Measurements from ENCODE around the gene ACRBP. TPM values are rescaled to one million over a fixed set of nuclear protein-coding genes. Genes with fewer than 3 reads are reported as not detected.

The ACRBP gene
- total RNA-seq, 8 experiments from 2014 or later, result 0.51 to 2.6 (median 1.1) TPM

DNA sequence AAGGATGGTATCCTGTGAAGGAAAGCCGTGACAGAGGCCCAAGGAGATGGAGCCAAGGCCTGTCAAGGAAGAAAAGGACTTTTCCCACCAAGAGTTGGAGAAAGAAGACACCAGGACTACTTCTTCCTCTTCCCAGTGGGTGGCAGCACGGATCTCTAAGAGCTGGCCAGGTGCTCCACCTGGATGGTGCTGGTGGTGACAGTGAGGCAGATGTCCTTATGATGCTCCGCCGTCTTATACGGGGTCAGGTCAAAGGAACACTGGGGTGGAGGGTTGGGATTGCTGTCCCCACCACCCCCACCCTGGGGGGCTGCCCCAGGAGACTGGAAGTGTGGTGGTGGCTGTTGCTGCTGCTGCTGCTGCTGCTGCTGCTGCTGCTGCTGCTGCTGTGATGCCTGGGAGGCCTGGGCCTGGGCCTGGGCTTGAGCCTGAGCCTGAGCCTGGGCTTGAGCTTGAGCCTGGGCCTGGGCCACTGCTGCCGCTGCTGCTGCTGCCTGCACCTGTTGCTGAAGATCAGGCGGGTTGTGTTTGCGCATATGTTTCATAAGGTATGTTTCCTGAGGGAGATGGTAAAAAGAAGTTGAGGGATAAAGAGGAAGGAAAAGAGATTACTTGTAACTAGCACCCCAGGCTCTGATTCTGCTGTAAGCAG is 20.5 kb upstream of the ACRBP start:
- WGBS, 10 experiments, result 80 to 100% (median 87%) methylated on average over 2 to 6 of the region's 8 CpGs; no CpG with 5 or more reads in 5 of the 10 experiments
- Histone ChIP-seq H3K4me3 (no peak overlapping the region), H3K4me1 (replicated peaks in 1 of 2) (peaks cover 0 to 3% of the 10 kb centered on the region in 2 donors), H3K27ac (no peak overlapping the region)
- in situ Hi-C loops (cut with MboI; ENCODE audit: low pct_unique_long_range_greater_than_20kb in 2 of 9, low sequenced_read_pairs in 9 of 9, unreplicated experiment in 9 of 9), result loop anchor here in 1 of 9 experiments (25.0 kb wide), 1 partner anchor 105 kb away; the partner anchor contains the start of genes IFFO1 and NOP2
- no peak for ATAC-seq (replicated peaks in 6 of 8)

DNA sequence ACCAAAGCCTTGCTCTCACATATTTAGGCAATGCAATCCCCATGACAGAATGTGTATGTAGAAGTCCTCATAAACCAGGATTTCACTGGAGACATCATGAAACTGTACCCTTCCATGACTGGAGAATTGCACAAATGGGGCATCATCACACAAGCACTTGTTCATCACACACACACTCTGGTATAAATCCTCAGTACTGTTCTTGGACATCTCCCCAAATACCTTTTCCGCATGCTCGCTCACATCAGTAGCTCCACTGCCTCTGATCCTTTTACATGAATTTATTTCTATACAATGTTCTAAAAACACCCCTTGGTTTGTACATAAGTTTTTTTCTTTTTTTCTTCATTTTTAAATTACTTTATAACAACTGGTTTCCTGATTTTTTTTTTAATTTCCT is 19.0 kb upstream of the ACRBP start:
- in situ Hi-C loops (cut with MboI; ENCODE audit: low pct_unique_long_range_greater_than_20kb in 2 of 9, low sequenced_read_pairs in 9 of 9, unreplicated experiment in 9 of 9), result loop anchor here in 1 of 9 experiments (25.0 kb wide), 1 partner anchor 104 kb away; the partner anchor contains the start of genes IFFO1 and NOP2
- Histone ChIP-seq H3K4me1 (replicated peaks in 1 of 2) (peaks cover 8 to 9% of the 10 kb centered on the region in 2 donors), H3K4me3 (no peak overlapping the region), H3K27ac (no peak overlapping the region)
- 86 to 100% (median 100%) methylated on average over 1 to 2 of the region's 2 CpGs; no CpG with 5 or more reads in 1 of the 10 experiments for WGBS, 10 experiments
- no peak for ATAC-seq (replicated peaks in 6 of 8)

DNA sequence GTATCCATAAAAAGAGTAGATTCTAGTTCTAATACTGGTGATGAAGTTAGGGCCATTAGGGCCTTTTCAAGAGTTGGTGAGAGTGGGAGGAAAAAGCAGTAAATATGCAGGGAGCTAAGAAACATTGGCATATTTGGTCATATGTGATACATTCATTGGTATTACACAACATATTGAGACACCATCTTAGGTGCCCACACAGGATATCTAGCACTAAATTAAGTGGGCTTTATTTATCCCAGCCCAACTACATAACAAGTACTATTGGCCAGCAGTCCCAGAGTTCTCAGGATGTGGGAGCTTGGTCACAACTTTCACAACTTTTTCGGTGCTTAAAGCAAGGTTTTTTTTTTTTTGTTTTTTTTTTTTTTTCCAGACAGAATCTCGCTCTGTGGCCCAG is 17.7 kb upstream of the ACRBP start:
- Histone ChIP-seq H3K4me3 (no peak overlapping the region), H3K4me1 (replicated peaks in 1 of 2) (peaks cover 8 to 9% of the 10 kb centered on the region in 2 donors), H3K27ac (no peak overlapping the region)
- ATAC-seq (replicated peaks in 6 of 8), result no peak
- in situ Hi-C loops (cut with MboI; ENCODE audit: low pct_unique_long_range_greater_than_20kb in 2 of 9, low sequenced_read_pairs in 9 of 9, unreplicated experiment in 9 of 9), result loop anchor here in 1 of 9 experiments (25.0 kb wide), 1 partner anchor 103 kb away; the partner anchor contains the start of genes IFFO1 and NOP2
- WGBS, 10 experiments, result 50 to 100% (median 83%) methylated on average over 1 to 2 of the region's 2 CpGs; no CpG with 5 or more reads in 5 of the 10 experiments

DNA sequence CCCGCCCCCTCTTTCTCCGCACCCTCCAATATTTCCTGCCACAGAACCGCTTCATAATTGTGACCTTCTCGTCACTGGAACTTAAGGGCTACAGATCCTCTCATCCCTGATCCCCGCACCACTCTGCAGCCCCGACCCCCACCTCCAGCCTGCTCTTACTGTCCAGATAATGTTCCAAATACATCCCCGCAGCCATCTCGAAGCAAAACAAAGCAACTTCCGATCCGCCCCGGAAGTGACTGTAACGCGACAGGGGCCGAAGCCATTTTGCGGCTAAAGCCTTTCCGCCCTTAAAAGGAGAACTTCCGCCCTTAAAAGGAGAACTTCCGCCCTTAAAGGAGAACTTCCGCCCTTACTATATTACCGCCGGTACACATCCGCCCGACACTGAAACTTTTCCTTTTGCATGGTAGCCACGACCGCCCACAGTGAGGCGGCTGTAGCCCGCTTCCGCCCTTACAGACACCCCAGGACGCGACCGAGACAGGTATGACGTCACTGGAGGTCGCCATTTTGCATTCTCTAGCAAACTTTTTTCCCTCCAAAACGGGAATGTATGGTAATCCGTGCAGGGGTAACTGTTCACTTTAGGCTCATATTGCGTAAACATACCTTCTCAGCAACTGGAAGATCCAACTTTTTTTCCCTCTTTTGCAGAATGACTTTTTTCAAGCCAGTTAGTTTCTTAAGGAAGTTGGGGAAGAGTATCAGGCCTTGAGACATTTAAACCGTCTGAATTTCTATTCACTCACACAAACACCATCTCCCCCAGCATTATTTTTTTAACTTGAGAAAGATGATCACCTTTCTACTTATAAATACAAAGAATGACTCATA is 15.9 kb upstream of the ACRBP start, which contains the start of gene ING4:
TSS of gene ING4 (minus strand) at position 214 of the 837 bp plus-strand sequence. CDS start at position 196, 18 bp downstream.
- in situ Hi-C loops (cut with MboI; ENCODE audit: low pct_unique_long_range_greater_than_20kb in 2 of 9, low sequenced_read_pairs in 9 of 9, unreplicated experiment in 9 of 9), result loop anchor here in 1 of 9 experiments (25.0 kb wide), 1 partner anchor 101 kb away; the partner anchor contains the start of genes IFFO1 and NOP2
- WGBS, 10 experiments, result 0 to 60% (median 4%) methylated on average over 1 to 23 of the region's 37 CpGs; no CpG with 5 or more reads in 1 of the 10 experiments
- peak; percentile 97 to 100 (median 99) for ATAC-seq (replicated peaks in 6 of 8)
- Histone ChIP-seq H3K4me1 (replicated peaks in 1 of 2) (peaks cover 8 to 9% of the 10 kb centered on the region in 2 donors), H3K4me3 (peak within 1 kb of the TSS; percentile 65 to 79 (median 75)), H3K27ac (peak within 1 kb of the TSS; percentile 91 to 93)

DNA sequence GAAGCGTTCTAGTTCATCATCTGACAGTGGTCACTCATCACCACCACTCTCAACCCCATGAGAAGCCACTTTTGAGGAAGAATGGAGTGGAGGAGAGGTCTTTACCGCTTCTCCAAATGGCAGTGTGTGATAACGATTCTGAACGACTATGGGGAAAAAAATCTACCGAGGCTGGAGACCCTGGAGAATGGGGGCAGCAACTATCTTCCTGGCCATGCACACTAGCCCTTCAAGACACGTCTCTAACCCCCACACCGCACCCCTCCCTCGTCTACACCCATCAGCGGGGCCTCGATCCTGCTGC is 15.3 kb upstream of the ACRBP start:
- WGBS, 10 experiments, result 0 to 8% (median 0%) methylated on average over 1 to 3 of the region's 10 CpGs; no CpG with 5 or more reads in 3 of the 10 experiments
- peak overlapping the region; percentile 91 to 93 for H3K27ac ChIP-seq
- peak; percentile 61 to 66 (median 64) for ATAC-seq (replicated peaks in 6 of 8)
- H3K4me3 ChIP-seq, result peak overlapping the region; percentile 65 to 79 (median 75)
- in situ Hi-C loops (cut with MboI; ENCODE audit: low pct_unique_long_range_greater_than_20kb in 2 of 9, low sequenced_read_pairs in 9 of 9, unreplicated experiment in 9 of 9), result loop anchor here in 1 of 9 experiments (25.0 kb wide), 1 partner anchor 100 kb away; the partner anchor contains the start of genes IFFO1 and NOP2
- peaks cover 8 to 9% of the 10 kb centered on the region in 2 donors for H3K4me1 ChIP-seq (replicated peaks in 1 of 2)

DNA sequence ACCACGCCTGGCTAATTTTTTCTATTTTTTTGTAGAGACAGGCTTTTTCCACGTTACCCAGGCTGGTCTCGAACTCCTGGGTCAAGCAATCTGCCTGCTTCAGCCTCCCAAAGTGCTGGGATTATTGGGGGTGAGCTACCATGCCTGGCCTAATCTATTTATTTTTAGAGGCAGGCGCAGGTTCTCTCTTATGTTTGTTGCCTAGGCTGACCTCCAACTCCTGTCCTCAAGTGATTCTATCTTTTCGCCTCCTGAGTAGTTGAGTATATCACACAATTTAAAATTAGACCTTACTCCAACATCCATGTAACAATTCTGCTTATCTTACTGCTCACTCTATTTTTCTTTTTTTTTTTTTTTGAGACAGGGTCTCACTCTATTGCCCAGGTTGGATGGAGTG is 6.8 kb upstream of the ACRBP start:
- WGBS, 10 experiments, result 80 to 100% (median 97%) methylated on average over 1 to 5 of the region's 5 CpGs; no CpG with 5 or more reads in 2 of the 10 experiments
- Histone ChIP-seq H3K27ac (no peak overlapping the region), H3K4me3 (no peak overlapping the region), H3K4me1 (replicated peaks in 1 of 2) (no peaks in the 10 kb centered on the region)
- in situ Hi-C loops (cut with MboI; ENCODE audit: low pct_unique_long_range_greater_than_20kb in 2 of 9, low sequenced_read_pairs in 9 of 9, unreplicated experiment in 9 of 9), result loop anchor here in 1 of 9 experiments (25.0 kb wide), 1 partner anchor 92 kb away; the partner anchor contains the start of genes IFFO1 and NOP2
- no peak for ATAC-seq (replicated peaks in 6 of 8)

GRCh38 chr12:6653342-6653741 is 6.1 kb upstream of the ACRBP start:
- H3K4me1 ChIP-seq (replicated peaks in 1 of 2), result no peaks in the 10 kb centered on the region
- 60 to 100% (median 100%) methylated on average over 1 of the region's 1 CpG; no CpG with 5 or more reads in 5 of the 10 experiments for WGBS, 10 experiments
- no peak overlapping the region for H3K4me3 ChIP-seq
- no peak for ATAC-seq (replicated peaks in 6 of 8)
- no peak overlapping the region for H3K27ac ChIP-seq
- in situ Hi-C loops (cut with MboI; ENCODE audit: low pct_unique_long_range_greater_than_20kb in 2 of 9, low sequenced_read_pairs in 9 of 9, unreplicated experiment in 9 of 9), result loop anchor here in 1 of 9 experiments (25.0 kb wide), 1 partner anchor 91 kb away; the partner anchor contains the start of genes IFFO1 and NOP2

- Histone ChIP-seq H3K4me1 (replicated peaks in 1 of 2) (no peaks in the 10 kb centered on the region), H3K27ac (no peak overlapping the region), H3K4me3 (no peak overlapping the region)
- in situ Hi-C loops (cut with MboI; ENCODE audit: low pct_unique_long_range_greater_than_20kb in 2 of 9, low sequenced_read_pairs in 9 of 9, unreplicated experiment in 9 of 9), result loop anchor here in 1 of 9 experiments (25.0 kb wide), 1 partner anchor 90 kb away; the partner anchor contains the start of genes IFFO1 and NOP2
- ATAC-seq (replicated peaks in 6 of 8), result no peak
- WGBS, 10 experiments, result 80 to 100% (median 93%) methylated on average over 1 to 8 of the region's 12 CpGs; no CpG with 5 or more reads in 3 of the 10 experiments
These were observed 5.2 kb upstream of the ACRBP start for GRCh38 chr12:6652391-6652790.

DNA sequence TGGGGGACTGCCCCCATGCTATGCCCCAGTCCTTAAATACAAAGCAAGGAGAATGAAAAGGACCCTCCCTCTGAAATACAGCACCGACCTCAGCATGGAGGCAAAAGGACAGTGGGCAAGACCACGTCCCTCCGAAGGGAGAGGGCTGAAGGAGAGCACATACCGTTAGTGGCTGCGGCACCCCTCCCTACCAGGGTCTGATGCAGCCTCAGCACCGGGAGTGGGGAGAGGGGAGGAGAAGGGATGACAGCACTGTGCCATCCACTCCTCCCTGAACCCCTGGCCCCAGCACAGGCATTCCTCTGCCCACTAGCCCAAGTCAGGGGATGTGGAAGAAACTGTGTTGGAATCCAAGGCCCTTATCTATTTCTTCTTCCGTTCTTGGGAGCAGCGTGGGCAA is 3.6 kb upstream of the ACRBP start:
- H3K4me3 ChIP-seq, result no peak overlapping the region
- 70 to 100% (median 96%) methylated on average over 1 to 4 of the region's 8 CpGs; no CpG with 5 or more reads in 3 of the 10 experiments for WGBS, 10 experiments
- ATAC-seq (replicated peaks in 6 of 8), result no peak
- in situ Hi-C loops (cut with MboI; ENCODE audit: low pct_unique_long_range_greater_than_20kb in 2 of 9, low sequenced_read_pairs in 9 of 9, unreplicated experiment in 9 of 9), result loop anchor here in 1 of 9 experiments (25.0 kb wide), 1 partner anchor 89 kb away; the partner anchor contains the start of genes IFFO1 and NOP2
- peaks cover 0 to 5% of the 10 kb centered on the region in 2 donors for H3K4me1 ChIP-seq (replicated peaks in 1 of 2)
- no peak overlapping the region for H3K27ac ChIP-seq

DNA sequence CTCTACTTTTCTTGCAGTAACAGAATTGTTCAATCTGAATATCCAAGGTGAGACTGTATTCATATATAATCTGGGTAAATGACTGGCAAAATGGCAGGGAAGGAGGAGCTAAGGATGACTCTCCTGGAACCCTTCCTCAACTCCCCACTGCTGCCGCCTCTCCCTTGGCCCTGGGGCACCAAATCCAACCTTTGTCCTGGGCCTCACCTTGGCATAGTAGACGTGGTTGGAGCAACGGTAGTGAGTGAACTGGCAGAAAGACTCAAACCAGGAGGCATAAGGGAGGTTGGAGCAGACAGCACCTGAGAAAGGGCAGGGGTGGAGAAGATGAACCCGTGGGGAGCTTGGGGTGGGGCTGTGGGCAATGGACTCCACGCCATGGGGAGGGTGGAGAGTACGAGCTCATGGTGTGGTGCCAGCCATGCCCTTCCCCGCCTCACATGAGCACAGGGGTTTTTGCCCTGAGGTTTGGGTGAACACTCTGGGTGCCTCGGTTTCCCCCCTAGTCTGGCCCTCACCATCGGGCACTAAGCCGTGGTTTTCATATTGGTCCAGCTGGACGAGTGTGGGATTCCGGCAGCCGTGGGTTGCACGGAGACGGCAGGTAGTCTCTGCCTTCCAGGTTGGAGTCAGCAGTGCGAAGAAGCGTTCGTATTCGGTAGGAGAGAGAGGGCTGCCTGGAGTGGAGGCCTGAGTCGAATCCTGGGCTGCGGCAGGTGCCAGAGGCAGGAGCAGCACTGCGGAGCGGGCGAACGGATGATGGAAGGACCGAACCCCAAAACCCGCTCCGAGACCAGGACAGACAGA is 753 bp downstream of the ACRBP start:
- Histone ChIP-seq H3K4me1 (replicated peaks in 1 of 2) (peaks cover 0 to 5% of the 10 kb centered on the region in 2 donors), H3K4me3 (peak overlapping the region; percentile 20 to 48 (median 35)), H3K27ac (peak overlapping the region in 1 of 2 donors; percentile 63)
- WGBS, 10 experiments, result 67 to 100% (median 90%) methylated on average over 1 to 8 of the region's 28 CpGs; no CpG with 5 or more reads in 4 of the 10 experiments
- peak in 5 of 8 experiments; percentile 27 to 55 (median 47) for ATAC-seq (replicated peaks in 6 of 8)
- in situ Hi-C loops (cut with MboI; ENCODE audit: low pct_unique_long_range_greater_than_20kb in 2 of 9, low sequenced_read_pairs in 9 of 9, unreplicated experiment in 9 of 9), result no loop called here

GRCh38 chr12:6644903-6645302 is 2.3 kb downstream of the ACRBP start:
- H3K4me1 ChIP-seq (replicated peaks in 1 of 2), result peaks cover 0 to 5% of the 10 kb centered on the region in 2 donors
- no peak overlapping the region for H3K4me3 ChIP-seq
- H3K27ac ChIP-seq, result no peak overlapping the region
- WGBS, 10 experiments, result 18 to 40% (median 33%) methylated on average over 1 to 4 of the region's 5 CpGs; no CpG with 5 or more reads in 4 of the 10 experiments
- no peak for ATAC-seq (replicated peaks in 6 of 8)
- in situ Hi-C loops (cut with MboI; ENCODE audit: low pct_unique_long_range_greater_than_20kb in 2 of 9, low sequenced_read_pairs in 9 of 9, unreplicated experiment in 9 of 9), result no loop called here

DNA sequence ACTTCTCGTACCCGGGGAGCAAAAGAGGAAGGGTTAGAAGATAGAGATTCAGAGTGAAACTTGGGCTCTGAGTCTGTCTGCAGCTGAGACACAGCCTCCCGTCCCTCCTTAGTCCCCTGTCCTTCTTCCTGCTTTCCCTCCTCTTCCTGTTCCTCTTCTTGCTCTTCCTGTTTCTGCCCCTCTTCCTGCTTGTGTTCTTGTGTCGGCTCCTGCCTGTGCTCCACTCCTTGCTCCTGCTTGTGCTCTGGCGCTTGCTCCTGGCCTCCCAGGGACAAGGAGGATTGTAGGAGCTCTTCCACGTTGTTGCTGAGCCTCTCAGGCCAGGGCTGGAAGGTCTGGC is 3.0 kb downstream of the ACRBP start:
- H3K4me1 ChIP-seq (replicated peaks in 1 of 2), result peaks cover 0 to 5% of the 10 kb centered on the region in 2 donors
- in situ Hi-C loops (cut with MboI; ENCODE audit: low pct_unique_long_range_greater_than_20kb in 2 of 9, low sequenced_read_pairs in 9 of 9, unreplicated experiment in 9 of 9), result no loop called here
- no peak for ATAC-seq (replicated peaks in 6 of 8)
- H3K4me3 ChIP-seq, result no peak overlapping the region
- H3K27ac ChIP-seq, result no peak overlapping the region
- WGBS, 10 experiments, result 60 to 100% (median 83%) methylated on average over 1 to 6 of the region's 6 CpGs; no CpG with 5 or more reads in 2 of the 10 experiments

Data from motor neuron (in vitro differentiated cells).